ENCODE data around the gene LAIR2.
"Not testable (repeated sequence)": the region's sequence is repeated elsewhere in the genome, so short reads cannot be mapped to it uniquely, and the experiment has no call there.

The LAIR2 gene

DNA sequence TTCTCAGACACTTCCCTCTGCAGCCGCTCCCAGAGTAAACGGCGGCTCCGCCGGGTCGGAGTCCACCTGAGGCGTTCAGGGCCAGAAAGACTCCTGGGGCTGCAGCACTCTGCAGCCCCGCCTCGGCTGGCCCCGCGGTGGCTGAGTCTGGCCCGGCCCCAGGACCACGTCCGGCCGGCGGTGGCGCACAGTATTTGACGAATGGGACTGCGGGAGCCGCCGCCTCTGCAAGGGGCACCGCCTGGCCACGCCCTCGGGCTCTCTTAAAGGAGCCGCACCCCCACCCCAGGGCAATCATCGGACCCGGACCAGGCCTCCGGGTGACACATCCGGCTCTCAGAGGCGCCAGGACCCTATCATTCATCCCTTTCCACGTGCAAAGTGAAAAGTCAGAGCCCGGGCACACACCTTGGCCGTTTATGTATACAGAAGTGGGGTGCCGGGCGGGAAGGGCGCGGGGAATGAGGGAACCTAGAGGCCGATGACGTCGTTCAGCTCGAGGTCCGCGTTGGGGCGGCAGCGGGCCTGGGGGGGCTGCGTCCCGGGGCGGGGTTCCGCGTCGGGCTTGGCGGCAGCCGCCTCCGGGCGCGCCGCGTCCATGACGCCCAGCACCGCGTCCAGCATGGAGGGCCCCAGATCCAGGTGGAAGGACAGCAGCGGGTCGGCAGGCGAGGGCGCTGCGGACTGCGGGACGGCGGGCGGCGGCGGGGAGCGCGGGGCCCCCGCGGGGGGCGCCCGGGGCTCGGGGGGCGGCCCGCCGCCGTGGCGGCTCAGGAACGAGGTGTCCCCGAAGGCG, 37.8 kb upstream of the LAIR2 start:
- no peak for DNase-seq (ENCODE audit: low read depth)

DNA sequence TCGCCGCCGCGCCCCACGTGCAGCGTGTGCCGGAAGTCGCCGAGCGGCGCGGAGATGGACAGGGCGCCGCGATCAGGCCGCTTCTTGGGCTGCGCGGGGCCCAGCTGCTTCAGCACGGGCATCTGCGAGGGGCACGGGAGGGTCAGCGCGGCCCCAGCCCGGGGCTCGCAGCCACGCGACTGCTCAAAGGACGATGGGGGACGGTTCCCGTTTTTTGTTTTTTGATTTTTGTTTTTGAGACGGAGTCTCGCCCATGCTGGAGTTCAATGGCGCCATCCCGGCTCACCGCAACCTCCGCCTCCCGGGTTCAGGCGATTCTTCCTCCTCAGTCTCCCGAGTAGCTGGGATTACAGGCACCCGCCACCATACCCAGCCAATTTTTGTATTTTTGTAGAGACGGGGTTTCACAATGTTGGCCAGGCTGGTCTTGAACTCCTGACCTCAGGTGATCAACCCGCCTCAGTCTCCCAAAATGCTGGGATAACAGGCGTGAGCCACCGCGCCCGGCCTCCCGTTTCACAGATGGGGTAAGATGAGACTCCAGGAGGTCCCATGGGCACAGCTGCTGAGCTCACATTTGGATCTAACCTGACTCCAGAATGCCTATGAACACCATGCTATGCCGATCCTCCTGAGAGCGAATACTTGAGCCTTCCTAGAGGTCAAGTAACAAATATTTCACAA, 37.1 kb upstream of the LAIR2 start:
- no peak for DNase-seq (ENCODE audit: low read depth)

DNA sequence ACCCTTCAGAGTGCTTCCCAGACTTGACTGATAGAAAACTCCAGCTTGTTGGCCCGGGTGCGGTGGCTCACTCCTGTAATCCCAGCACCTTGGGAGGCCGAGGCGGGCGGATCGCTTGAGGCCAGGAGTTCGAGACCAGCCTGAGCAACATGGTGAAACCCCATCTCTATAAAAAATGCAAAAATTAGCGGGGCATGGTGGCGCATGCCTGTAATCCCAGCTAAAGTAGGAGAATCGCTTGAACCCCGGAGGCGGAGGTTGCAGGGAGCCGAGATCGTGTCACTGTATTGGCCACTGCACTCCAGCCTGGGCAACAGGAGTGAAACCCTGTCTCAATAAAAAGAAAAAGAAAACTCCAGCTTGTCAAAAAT, 36.5 kb upstream of the LAIR2 start:
- not testable (repeated sequence) for DNase-seq (ENCODE audit: low read depth)

DNA sequence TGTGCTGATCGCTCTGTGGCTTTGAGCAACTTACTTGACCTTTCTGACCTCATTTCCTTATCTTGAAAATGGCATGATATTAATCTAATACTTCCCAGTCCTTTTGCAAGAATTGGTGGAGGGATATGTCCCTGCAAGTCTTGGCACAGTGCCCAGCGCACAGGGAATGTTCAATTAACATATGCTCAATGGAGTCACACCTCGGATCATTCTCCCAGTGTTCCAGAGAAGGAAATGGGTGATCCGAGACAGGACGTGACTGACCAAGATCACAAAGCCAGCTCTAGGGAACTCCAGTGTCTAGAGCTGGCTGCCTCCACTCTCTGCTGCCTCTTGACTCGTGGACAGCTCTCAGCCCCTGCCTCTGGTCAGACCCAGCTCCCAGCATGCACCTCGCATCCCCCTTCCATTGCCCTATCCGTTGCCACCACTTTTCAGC, 33.1 kb upstream of the LAIR2 start:
- DNase-seq (ENCODE audit: low read depth): no peak

DNA sequence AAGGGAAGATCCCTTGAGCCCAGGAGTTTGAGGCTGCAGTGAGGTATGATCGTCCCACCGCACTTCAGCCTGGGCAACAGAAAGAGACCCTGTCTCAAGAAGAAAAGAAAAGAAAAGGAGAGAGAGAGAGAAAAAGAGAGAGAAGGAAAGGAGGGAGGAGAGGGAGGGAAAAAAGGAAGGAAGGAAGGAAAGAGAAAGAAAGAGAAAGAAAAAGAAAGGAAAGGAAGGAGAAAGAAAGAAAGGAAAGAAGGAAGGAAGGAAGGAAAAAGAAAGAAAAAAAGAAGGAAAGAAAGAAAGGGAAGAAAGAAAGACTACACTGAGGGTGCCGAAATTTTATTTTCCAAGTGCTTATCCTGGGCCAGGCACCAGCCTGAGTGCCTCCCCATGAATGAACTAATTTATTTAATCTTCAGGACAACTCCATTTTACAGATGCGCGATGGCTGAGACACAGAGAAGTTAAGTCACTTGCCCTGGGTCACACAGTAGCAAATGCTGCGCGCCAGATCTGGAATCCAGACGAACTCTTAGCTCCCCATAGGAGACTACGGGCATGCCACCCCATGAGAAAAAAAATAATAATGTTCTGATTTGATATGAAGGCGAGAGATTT, 32.2 kb upstream of the LAIR2 start:
- no peak for DNase-seq (ENCODE audit: low read depth)

DNA sequence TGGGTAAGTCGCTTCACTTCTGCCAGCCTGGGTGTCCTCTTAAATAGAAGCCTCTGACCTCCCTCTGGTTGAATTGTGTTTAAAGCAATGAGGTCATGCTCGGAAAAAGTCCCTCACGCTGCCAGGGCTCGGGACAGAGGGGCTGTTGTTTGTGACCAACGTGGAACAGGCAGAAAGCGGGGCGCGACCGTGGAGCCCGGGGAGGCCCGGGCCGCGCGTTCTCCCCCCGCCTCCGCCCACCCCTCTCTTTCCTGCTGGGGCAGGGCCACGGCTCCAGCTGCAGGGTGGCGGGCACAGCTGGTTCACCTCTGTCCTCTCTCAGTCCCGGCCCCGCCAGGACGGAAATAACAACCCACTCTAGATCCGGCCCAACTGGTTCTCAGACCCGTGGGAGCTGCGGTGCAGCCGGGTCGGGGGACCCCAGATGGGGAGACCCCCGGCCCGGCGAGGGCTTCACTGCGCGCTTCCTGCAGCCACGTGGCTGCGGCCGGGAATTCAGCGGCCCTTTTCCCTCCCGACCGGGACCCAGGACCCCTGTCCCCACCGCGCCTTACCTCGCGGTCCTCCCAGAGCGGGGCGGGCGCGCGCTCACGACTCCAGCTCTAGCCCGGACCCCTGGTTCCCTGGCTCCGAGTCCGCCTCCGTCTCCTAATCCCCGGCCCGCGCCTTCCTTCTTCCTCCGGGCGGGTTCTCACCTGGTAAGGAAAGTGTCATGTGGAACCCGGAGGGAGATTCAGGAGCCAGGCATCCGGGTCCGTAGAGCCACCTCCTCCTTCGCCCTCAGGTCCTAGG, 31.4 kb upstream of the LAIR2 start:
- no peak for DNase-seq (ENCODE audit: low read depth)

DNA sequence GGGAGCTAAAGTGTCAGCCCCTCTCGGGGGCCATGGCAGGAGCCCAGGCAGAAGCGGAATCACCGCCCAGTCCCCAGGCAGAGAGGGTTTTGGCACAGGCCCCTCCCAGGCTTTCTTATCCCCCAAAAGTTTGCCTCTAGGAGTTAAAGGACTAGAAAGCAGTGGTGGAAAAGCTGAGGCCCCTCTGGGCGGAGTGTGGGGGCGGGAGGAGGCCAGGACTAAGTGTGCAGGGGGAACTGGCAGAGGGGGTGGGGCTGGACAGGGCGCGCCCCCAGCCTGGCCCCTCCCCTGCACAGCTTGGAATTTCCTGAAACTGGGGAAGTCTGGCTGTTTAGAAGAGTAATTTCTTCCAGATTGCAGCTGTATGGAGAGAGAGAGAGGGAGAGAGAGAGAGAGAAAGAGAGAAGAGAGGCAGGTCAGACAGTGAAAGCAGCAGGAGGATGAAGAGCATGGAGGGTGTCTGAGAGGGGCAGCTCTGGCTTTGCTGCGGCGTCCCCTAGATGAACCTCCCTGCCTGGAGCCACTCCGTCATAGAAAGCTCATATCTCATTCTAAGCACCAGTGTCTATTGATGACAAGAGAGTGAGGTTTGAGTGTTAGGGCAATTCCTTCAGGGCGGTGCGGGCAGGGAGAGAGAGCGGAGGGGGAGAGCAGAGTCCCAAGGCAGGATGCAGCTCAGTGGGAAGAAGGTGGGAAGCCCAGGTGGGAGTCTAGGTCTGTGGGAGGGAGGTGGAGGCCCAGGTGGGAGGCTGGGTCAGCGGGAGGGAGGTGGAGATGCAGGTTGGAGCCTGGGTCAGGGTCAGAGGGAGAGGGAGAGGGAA, 29.4 kb upstream of the LAIR2 start, which contains the start of gene CDC42EP5:
TSS of gene CDC42EP5 (minus strand) at position 226 of the 821 bp plus-strand sequence. CDS start 7,749 bp downstream, outside the sequence.
- peak; percentile 54 for DNase-seq (ENCODE audit: low read depth)

DNA sequence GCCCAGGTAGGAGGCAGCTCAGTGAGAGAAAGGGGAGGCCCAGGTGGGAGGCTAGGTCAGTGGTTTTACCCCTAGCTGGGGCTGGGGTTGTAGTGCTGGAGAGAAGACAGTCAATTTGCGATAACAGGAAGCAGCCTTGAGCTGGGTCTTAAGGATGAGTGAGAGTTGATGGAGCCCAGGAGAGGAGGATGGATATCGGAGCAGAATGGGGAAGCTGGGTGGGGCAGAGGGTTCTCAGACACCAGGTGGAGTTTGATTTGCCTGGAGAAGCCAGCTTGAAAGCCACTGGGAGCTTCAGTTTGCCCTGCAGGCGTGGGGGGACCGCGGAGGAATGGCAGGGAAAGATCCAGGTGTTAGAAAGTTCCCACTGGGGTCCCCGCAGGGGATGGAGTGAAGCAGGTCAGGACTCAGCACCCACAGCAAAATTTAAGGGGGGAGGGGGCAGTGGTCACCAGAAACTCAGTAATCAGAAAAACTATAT, 28.7 kb upstream of the LAIR2 start:
- DNase-seq (ENCODE audit: low read depth): no peak

DNA sequence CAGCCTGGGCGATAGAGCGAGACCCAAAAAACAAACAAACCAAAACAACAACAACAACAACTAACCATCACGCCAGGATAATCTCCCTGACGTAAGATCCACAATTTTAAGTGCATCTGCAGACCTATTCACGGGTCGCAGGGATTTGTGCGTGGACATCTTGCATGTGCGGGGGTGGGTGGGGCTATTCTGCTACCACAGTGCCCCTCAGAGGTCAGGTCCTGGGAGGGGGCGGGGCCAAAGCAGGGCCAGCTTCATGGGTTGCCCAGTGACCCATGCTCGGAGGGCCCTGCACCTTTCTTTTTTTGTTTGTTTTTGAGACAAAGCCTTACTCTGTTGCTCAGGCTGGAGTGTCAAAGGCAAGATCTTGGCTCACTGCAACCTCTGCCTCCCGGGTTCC, 26.9 kb upstream of the LAIR2 start:
- no peak for DNase-seq (ENCODE audit: low read depth)

DNA sequence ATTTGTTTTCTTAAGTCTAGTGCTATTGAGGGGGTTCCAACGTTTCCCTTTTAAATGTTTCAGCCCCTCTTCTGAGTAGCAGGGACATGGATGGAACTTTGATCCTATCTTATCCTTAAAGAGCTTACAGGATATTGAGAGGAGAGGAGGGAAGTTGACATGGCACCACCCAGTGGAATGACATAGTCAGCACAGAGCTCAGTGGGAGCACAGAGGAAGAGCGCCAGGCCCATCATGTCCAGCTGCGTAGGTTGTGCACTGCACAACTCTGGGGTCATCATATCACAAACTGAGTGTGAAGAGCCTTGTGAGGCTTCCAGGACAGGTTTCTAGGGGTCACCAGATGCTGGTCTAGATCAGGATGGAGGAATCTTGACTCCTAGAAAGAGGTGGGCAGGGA, 25.0 kb upstream of the LAIR2 start:
- DNase-seq (ENCODE audit: low read depth): no peak

DNA sequence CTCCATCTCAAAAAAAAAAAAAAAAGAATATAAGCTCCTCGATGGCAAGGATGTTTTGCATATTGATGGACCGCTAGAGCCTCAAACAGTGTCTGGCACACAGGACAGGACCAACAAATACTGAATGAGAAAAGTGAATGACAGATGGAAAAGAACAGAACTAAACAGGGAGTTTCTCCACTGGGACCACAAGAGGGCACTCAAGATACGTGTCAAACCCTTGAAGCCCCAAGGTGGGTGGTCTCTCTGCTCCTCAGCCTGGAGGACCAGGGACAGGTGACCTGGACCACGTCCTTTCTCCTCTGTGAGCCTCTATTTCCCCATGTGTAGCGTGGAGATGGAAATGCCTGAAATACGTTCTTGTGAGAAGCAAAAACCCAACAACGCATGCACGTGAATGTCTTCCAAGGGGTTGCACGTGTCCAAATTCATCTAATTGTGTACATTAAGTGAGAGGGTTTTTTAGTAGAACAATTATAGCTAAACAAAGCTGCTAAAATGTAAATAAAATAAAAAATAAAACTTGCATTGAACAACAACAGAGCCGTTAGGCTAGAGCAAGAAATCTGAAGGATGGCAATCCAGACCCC, 23.9 kb upstream of the LAIR2 start:
- DNase-seq (ENCODE audit: low read depth): no peak

DNA sequence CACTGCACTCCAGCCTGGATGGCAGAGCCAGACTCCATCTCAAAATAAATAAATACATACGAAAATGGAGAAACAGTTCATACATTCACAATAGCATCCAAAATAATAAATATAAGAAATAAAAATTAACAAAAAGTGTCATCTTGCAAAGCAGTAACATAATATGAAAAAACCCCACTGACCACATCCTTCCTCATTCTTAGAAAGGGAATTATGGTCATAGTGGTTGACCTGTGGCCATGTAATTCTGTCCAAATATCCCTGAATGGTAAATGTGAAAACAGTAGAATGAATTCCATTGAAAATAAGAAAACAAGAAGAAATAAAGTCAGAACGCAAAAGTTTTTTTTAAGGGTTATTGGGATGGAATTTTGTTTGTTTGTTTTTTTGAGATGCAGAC, 22.6 kb upstream of the LAIR2 start:
- no peak for DNase-seq (ENCODE audit: low read depth)

DNA sequence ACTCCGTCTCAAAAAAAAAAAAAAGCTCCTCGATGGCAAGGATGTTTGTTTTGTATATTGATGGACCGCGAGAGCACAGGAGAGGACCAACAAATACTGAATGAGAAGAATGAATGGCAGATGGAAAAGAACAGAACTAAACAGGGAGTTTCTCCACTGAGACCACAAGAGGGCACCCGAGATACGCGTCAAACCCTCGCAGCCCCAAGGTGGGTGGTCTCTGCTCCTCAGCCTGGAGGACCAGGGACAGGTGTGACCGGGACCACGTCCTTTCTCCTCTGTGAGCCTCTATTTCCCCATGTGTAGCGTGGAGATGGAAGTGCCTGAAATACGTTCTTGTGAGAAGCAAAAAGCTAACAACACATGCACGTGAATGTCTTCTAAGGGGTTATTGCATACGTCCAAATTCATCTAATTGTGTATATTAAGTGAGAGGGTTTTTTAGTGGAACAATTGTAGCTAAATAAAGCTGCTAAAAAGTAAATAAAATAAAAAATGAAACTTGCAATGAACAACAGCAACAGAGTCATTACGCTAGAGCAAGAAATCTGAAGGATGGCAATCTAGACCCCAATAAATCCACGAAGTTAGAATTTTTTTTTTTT, 21.2 kb upstream of the LAIR2 start:
- DNase-seq (ENCODE audit: low read depth): no peak

DNA sequence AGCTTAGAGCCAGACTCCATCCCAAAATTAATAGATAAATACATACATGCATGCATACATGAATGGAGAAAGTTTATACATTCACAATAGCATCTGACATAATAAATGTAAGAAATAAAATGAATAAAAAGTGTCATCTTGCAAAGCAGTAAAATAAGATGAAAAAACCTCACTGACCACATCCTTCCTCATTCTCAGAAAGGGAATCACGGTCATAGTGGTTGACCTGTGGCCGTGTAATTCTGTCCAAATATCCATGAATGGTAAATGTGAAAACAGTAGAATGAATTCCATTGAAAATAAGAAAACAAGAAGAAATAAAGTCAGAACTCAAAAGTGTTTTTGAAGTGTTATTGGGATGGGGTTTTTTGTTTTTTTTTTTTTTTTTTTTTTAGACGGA, 19.7 kb upstream of the LAIR2 start:
- DNase-seq (ENCODE audit: low read depth): no peak

DNA sequence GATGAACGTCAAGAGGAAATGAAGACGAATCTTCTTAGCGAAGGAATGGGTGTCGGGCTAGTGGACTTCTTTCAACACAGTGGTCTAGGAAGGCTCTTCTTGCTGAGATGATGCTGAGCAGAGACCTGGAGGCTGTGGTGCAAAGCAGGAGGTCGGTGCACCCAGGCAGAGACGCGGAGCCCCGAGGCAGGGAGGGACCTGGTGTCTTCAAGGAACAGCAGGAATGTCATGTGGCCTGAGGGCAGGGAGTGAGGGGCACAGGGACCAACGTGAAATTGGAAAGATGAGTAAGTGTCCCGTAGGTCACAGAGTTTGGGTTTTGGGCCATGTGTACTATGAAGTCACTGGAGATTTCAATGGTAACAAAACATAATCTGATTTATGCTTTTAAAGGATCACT, 18.2 kb upstream of the LAIR2 start:
- DNase-seq (ENCODE audit: low read depth): no peak

DNA sequence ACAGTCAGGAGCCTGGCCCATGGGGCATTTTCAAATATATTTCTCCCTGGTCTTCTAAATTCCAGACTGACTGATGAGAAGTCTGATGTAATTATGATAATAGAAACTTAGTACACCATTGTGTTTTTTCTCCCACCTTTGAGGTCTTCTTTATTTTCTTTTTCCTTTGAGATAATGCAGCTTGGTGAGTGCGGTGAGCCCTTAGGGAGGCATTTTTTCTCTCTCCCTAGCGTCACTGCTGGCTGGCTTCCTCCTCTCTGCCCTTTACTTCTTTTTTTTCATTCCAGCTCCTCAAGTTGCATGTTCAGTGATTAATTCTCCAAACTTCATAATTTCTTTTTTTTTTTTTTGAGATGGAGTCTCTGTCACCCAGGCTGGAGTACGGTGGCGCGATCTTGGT, 16.8 kb upstream of the LAIR2 start:
- DNase-seq (ENCODE audit: low read depth): no peak

DNA sequence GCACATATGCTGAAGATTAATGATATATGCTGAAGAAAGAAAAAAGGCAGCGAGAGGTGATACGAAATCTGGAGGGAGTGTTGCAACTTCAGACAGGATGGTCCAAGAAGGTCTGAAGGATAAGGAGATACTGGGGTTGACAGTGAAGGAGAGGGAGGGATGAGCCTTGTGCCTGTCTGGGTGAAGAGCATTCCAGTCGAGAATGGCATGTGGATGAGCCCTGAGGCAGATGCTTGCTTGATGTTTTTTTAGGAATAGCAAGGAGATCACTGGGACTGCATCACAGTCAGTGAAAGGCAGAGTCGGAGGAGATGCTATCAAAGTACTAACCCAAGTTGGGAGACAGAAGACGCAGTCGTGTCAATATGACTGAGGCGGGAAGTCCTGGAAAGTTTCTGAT, 13.3 kb upstream of the LAIR2 start:
- DNase-seq (ENCODE audit: low read depth): no peak

DNA sequence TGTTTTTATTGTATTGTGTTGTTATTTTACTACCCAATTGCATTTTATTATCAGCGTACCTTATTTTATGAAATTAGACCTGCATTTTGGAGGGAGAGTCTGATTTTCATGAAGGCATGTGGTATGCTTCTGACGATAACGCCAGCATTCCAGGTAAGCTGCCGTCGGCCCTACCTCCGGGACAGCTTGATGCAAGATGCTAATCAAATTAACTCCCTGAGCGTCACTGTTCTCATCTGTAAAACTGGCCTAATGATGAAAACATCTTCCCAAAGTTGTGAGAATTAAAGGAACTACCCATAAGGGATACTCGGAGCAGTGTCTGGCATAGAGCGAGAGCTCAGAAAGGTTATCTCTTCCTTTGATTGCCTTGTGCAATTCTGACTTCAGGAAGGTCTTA, 12.9 kb upstream of the LAIR2 start:
- no peak for DNase-seq (ENCODE audit: low read depth)

DNA sequence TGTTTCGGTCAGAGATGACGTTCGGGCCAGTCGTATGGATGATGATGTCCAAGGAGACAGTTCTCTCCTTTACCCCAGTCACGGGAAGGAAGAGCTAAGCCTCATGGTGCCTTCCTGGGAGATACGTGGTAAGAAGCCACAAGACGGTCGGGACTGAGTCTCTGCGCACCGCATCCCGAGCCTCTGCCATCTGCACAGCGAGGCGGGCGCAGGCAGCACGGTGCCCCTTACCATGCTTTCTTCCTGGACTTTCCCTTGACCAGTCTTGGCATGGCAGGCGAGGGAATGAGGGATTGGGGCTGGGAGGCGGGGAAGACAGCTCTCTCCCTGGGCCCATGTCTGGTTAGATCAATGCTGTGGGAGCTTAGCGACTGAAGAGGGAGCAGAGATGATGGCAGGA, 10.1 kb upstream of the LAIR2 start:
- DNase-seq (ENCODE audit: low read depth): no peak

DNA sequence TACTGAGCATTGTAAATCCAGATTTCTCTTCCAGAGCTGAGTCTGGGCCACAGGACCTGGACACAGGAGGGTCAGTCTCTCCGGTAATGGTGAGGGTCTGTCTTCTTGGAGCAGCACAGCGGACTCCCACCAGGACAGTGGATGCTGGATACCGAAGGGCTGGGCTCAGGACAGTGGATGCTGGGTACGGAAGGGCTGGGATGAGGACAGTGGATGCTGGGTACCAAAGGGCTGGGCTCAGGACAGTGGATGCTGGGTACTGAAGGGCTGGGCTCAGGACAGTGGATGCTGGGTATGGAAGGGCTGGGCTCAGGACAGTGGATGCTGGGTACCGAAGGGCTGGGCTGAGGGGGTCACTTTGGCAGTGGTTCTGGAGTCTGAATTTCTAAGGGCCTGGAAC, 9.6 kb upstream of the LAIR2 start:
- DNase-seq (ENCODE audit: low read depth): not testable (repeated sequence)
